H1 (cell line): ENCODE measurements around the gene FOXD2. TPM values are rescaled to one million over a fixed set of nuclear protein-coding genes. Genes with fewer than 3 reads are reported as not detected.

ENCODE experiments used
- CTCF ChIA-PET: fragments of 300-600 bp; sonication (Branson Sonifier 250); formaldehyde crosslinking; loops from one replicate; lab custom pipeline; 2021; ENCODE audit not compliant: partially characterized antibody; lab: Charles Lee
- POLR2A ChIA-PET: fragments of 300-600 bp; sonication (Branson Sonifier 250); formaldehyde crosslinking; loops from one replicate; lab custom pipeline; 2021; ENCODE audit warnings: inconsistent platforms; ENCODE audit not compliant: partially characterized antibody; lab: Charles Lee
- DNase-seq, 2 experiments: peaks; one replicate each; pipeline versions ENCODE4 v3.0.0 to v3.0.0-alpha.2; 2010 to 2022; ENCODE audit warnings: low spot score in 2 of 2, low read depth in 1 of 2, mixed read lengths in 1 of 2
- FAIRE-seq: peaks from 2 replicates; lab custom pipeline; 2011; peaks lifted over from hg19 to GRCh38; lab: Jason Lieb, UNC
- H2AFZ ChIP-seq: 2 replicates; pipeline ENCODE4 v1.8.1; 2012; ENCODE audit warnings: low read length, inconsistent platforms
- H2AK5ac ChIP-seq: 2 replicates; pipeline ENCODE4 v1.6.1; 2013; ENCODE audit warnings: low read depth, low read length
- H2BK120ac ChIP-seq: replicated peaks from 2 replicates; pipeline ENCODE3; 2013; ENCODE audit warnings: low read depth, low read length, inconsistent platforms
- H2BK12ac ChIP-seq: 2 replicates; pipeline ENCODE4 v1.6.1; 2013; ENCODE audit warnings: low read depth, low read length
- H2BK15ac ChIP-seq: 2 replicates; pipeline ENCODE4 v1.6.1; 2013; ENCODE audit warnings: low read length
- H2BK20ac ChIP-seq: 2 replicates; pipeline ENCODE4 v1.6.1; 2013; ENCODE audit warnings: low read length
- H2BK5ac ChIP-seq: 2 replicates; pipeline ENCODE4 v1.6.1; 2013; ENCODE audit warnings: low read depth, low read length
- H3K14ac ChIP-seq: 2 replicates; pipeline ENCODE4 v1.6.1; 2013; ENCODE audit warnings: inconsistent platforms; ENCODE audit not compliant: insufficient read length
- H3K18ac ChIP-seq: 2 replicates; pipeline ENCODE4 v1.6.1; 2013; ENCODE audit warnings: low read length; ENCODE audit errors: extremely low read depth
- H3K23ac ChIP-seq: 2 replicates; pipeline ENCODE4 v1.6.1; 2013; ENCODE audit warnings: inconsistent platforms; ENCODE audit not compliant: insufficient read length
- H3K23me2 ChIP-seq: 2 replicates; pipeline ENCODE4 v1.6.1; 2013; ENCODE audit warnings: low read depth, low read length
- H3K27ac ChIP-seq: 2 replicates; pipeline ENCODE4 v1.6.1; 2011; ENCODE audit warnings: low read depth, low read length, inconsistent platforms
- H3K27me3 ChIP-seq, 4 experiments: replicated peaks in 1 of 4; 1 replicate in 1 of 4; 2 replicates in 3 of 4; pipeline versions ENCODE4 v1.6.1 to v1.8.1; 2011 to 2013; ENCODE audit warnings: low read length in 3 of 4, mild to moderate bottlenecking in 3 of 4, inconsistent platforms in 2 of 4, mixed read lengths in 2 of 4, moderate library complexity in 1 of 4; ENCODE audit not compliant: control insufficient read depth in 3 of 4, insufficient read depth in 3 of 4; ENCODE audit errors: extremely low read depth in 1 of 4
- H3K36me3 ChIP-seq, 4 experiments: 2 replicates each; pipeline versions ENCODE4 v1.6.1 to v1.8.1; 2011 to 2013; ENCODE audit warnings: mild to moderate bottlenecking in 4 of 4, low read length in 3 of 4, moderate library complexity in 2 of 4, control low read depth in 1 of 4, inconsistent platforms in 1 of 4; ENCODE audit not compliant: insufficient read depth in 4 of 4, control insufficient read depth in 2 of 4
- H3K4ac ChIP-seq: replicated peaks from 2 replicates; pipeline ENCODE3; 2013; ENCODE audit warnings: low read length, low read depth, mixed read lengths, inconsistent platforms; ENCODE audit not compliant: insufficient read length
- H3K4me1 ChIP-seq, 4 experiments: replicated peaks in 1 of 4; 1 replicate in 1 of 4; 2 replicates in 3 of 4; pipeline versions ENCODE4 v1.6.1 to v1.8.1; 2011 to 2013; ENCODE audit warnings: low read length in 3 of 4, inconsistent platforms in 2 of 4, mixed read lengths in 1 of 4; ENCODE audit not compliant: insufficient read depth in 4 of 4, control insufficient read depth in 3 of 4
- H3K4me2 ChIP-seq, 2 experiments: 2 replicates each; pipeline versions ENCODE4 v1.6.1 to v1.8.1; 2011 to 2013; ENCODE audit warnings: low read depth in 2 of 2, low read length in 2 of 2, control low read depth in 1 of 2, inconsistent platforms in 1 of 2, mild to moderate bottlenecking in 1 of 2; ENCODE audit not compliant: insufficient read depth in 1 of 2
- H3K4me3 ChIP-seq, 4 experiments: fragments of 200-600, 300-600 bp in 1 of 4; sonication (generic), shearing (Covaris generic), sonication (Bioruptor Twin) in 1 of 4; 2 replicates each; pipeline versions ENCODE4 v1.5.1 to v1.8.1; 2011 to 2016; ENCODE audit warnings: low read length in 4 of 4, low read depth in 3 of 4, control low read depth in 2 of 4, inconsistent platforms in 2 of 4, mild to moderate bottlenecking in 2 of 4, mixed read lengths in 1 of 4, moderate library complexity in 1 of 4; ENCODE audit not compliant: insufficient read depth in 2 of 4; ENCODE audit errors: extremely low read depth in 1 of 4
- H3K56ac ChIP-seq: replicated peaks from 2 replicates; pipeline ENCODE3; 2013; ENCODE audit warnings: low read depth, mild to moderate bottlenecking, mixed read lengths, low read length, inconsistent platforms; ENCODE audit not compliant: insufficient read length
- H3K79me1 ChIP-seq: 2 replicates; pipeline ENCODE4 v1.6.1; 2013; ENCODE audit warnings: low read depth, low read length, control low read depth
- H3K79me2 ChIP-seq, 2 experiments: 2 replicates each; pipeline versions ENCODE4 v1.6.1 to v1.8.1; 2012 to 2013; ENCODE audit warnings: low read length in 2 of 2, mild to moderate bottlenecking in 2 of 2, inconsistent platforms in 1 of 2; ENCODE audit not compliant: insufficient read depth in 2 of 2, control insufficient read depth in 1 of 2
- H3K9ac ChIP-seq, 4 experiments: replicated peaks in 1 of 4; 1 replicate in 1 of 4; 2 replicates in 3 of 4; pipeline versions ENCODE4 v1.6.1 to v1.8.1; 2011 to 2013; ENCODE audit warnings: low read depth in 3 of 4, low read length in 3 of 4, control low read depth in 2 of 4, mild to moderate bottlenecking in 2 of 4, moderate library complexity in 2 of 4, inconsistent platforms in 1 of 4; ENCODE audit errors: extremely low read depth in 1 of 4
- H3K9me3 ChIP-seq, 2 experiments: 2 replicates each; pipeline versions ENCODE4 v1.6.1 to v1.8.1; 2012 to 2013; ENCODE audit warnings: mild to moderate bottlenecking in 2 of 2, moderate library complexity in 2 of 2, control low read depth in 1 of 2, inconsistent platforms in 1 of 2, low read depth in 1 of 2, low read length in 1 of 2, mixed read lengths in 1 of 2; ENCODE audit not compliant: insufficient read depth in 2 of 2
- H4K20me1 ChIP-seq, 2 experiments: replicated peaks in 1 of 2; 2 replicates each; pipeline versions ENCODE3 to v1.8.1; 2011 to 2013; ENCODE audit warnings: inconsistent platforms in 2 of 2, low read length in 2 of 2, mild to moderate bottlenecking in 1 of 2; ENCODE audit not compliant: insufficient read depth in 2 of 2, control insufficient read depth in 1 of 2
- H4K5ac ChIP-seq: 2 replicates; pipeline ENCODE4 v1.6.1; 2013; ENCODE audit warnings: low read length, low read depth, mixed read lengths, inconsistent platforms; ENCODE audit not compliant: insufficient read length
- H4K8ac ChIP-seq: 2 replicates; pipeline ENCODE4 v1.8.0; 2013; ENCODE audit warnings: mild to moderate bottlenecking, moderate library complexity, low read length, inconsistent platforms; ENCODE audit not compliant: insufficient read depth; ENCODE audit errors: extremely low read depth
- H4K91ac ChIP-seq: replicated peaks from 2 replicates; pipeline ENCODE3; 2013; ENCODE audit warnings: low read length, mixed read lengths, inconsistent platforms; ENCODE audit not compliant: insufficient read length
- ATF3 ChIP-seq: IDR thresholded peaks from 2 replicates; pipeline ENCODE4 v1.6.1; 2011; ENCODE audit warnings: low read depth, mild to moderate bottlenecking, low read length; ENCODE audit not compliant: insufficient read depth
- BRCA1 ChIP-seq: IDR thresholded peaks from 2 replicates; pipeline ENCODE4 v1.6.1; 2012; ENCODE audit warnings: low read depth, low read length, improper control_type of control experiment
- E2F6 ChIP-seq: IDR thresholded peaks from 2 replicates; pipeline ENCODE4 v1.6.1; 2012; ENCODE audit warnings: inconsistent platforms
- KDM4A ChIP-seq: IDR thresholded peaks from one replicate; pipeline ENCODE4 v1.7.1; 2012; ENCODE audit warnings: low read depth, mild to moderate bottlenecking, moderate library complexity, low read length, inconsistent platforms; ENCODE audit not compliant: severe bottlenecking
- NANOG ChIP-seq: IDR thresholded peaks from 2 replicates; pipeline ENCODE4 v1.6.1; 2011; ENCODE audit warnings: low read length, low read depth, mild to moderate bottlenecking, inconsistent platforms; ENCODE audit not compliant: insufficient read depth, poor library complexity, severe bottlenecking
- SIN3A ChIP-seq, 2 experiments: IDR thresholded peaks in 1 of 2; conservative IDR thresholded peaks in 1 of 2; 2 replicates each; pipeline ENCODE4 v1.6.1; 2011 to 2012; ENCODE audit warnings: low read length in 2 of 2, improper control_type of control experiment in 1 of 2, low read depth in 1 of 2, mild to moderate bottlenecking in 1 of 2
- SIX5 ChIP-seq: IDR thresholded peaks from 2 replicates; pipeline ENCODE4 v1.6.1; 2011; ENCODE audit warnings: mild to moderate bottlenecking, low read depth, low read length
- TEAD4 ChIP-seq: IDR thresholded peaks from 2 replicates; pipeline ENCODE4 v1.6.1; 2012; ENCODE audit warnings: low read depth, low read length, inconsistent platforms, mixed read lengths
- WGBS, 2 experiments: shearing (Covaris generic) in 1 of 2; methylation state at CpG; one replicate each; pipeline versions ENCODE4 v1.1.6 to v1.1.7; 2013 to 2015; ENCODE audit warnings: low lambda C conversion rate in 2 of 2, mixed read lengths in 2 of 2, inconsistent platforms in 1 of 2, low coverage in 1 of 2, missing lambda C conversion rate in 1 of 2; ENCODE audit not compliant: insufficient replicate concordance in 2 of 2, insufficient coverage in 1 of 2, insufficient read length in 1 of 2; ENCODE audit errors: extremely low coverage in 1 of 2, missing lambda C conversion rate in 1 of 2; 5-methylcytosine and 5-hydroxymethylcytosine counted together
- polyA plus RNA-seq, 7 experiments: library from polyadenylated mRNA; depleted of rRNA in 3 of 7; stranded (reverse) in 5 of 7; unstranded in 2 of 7; fragments of >200 nt in 5 of 7; fragments of 200-250 nt in 2 of 7; gene quantifications; 1 replicate in 5 of 7; 2 replicates in 1 of 7; 4 replicates in 1 of 7; pipeline versions ENCODE4 v1.2.1 to v1.2.3, GENCODE V29; 2011 to 2013; ENCODE audit warnings: missing spikeins in 2 of 7, mixed read lengths in 2 of 7
- total RNA-seq: library from RNA; stranded (reverse); fragmentation: NEBNext Ultra II Directional; extraction: Animal tissue kit (Norgen Biotek cat#: 25700); gene quantifications from 2 replicates; pipeline ENCODE4 v1.2.1, GENCODE V29; 2021

Gene FOXD2
- total and polyA plus RNA-seq, 2 of the 8 experiments (the other 6 are each of a cell fraction or from before 2014, with no cell fraction given) = not detected

DNA sequence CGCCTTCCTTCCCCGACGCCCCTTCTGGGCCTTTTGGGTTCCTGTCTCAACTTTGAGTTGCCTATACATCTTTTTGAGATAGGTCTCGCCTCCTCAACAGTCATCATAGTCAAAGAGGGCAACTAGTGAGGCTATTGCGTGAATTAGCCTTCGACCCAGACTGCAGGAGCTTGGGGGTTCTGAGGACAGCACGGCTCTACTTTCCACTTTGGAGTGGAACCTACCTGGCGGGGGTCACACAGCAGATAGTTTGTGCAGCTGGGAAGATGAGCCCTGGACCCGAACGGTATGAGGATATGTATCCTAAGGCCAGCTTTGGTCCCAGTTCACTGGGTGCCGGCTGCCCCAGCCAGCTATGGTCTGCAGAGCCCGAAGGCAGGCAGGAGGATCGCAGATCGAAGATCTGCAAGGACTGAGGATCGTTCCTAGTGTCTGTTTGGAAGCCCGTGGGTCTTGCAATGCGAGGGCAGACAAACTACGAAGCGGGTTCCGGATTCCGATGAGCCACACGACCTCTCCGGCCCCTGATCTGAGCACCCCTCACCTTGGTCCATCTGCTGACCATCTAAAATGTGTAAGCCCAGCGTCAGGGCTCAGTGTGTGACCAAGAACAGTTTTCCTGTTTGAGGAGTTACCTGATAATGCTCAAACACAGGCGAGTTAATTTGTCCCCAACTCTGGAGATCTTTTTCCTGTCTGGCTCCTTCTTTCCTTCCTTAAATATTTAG, 8.1 kb downstream of the FOXD2 start:
- FAIRE-seq (no peak), DNase-seq (no peak)
- peaks cover 95 to 100% (median 98%) of the 10 kb centered on the region in 4 experiments for H3K27me3 ChIP-seq
- H3K9me3 ChIP-seq = 0 out of 4 replicates have a peak, but pooled peaks cover 0 to 5% of the 10 kb centered on the region in 2 experiments
- H3K79me2 ChIP-seq = no peaks in the 10 kb centered on the region
- H4K20me1 ChIP-seq = peaks cover 12 to 23% of the 10 kb centered on the region in 2 experiments
- CTCF ChIA-PET = interaction anchor here (0.8 to 1.4 kb wide), 5 partner anchors 10 to 264 kb away, joined by 3 to 8 read pairs (median 4); no protein-coding TSS in a partner anchor
- 11% methylated on average over 22 of the region's 25 CpGs; no CpG with 5 or more reads in 1 of the 2 experiments for WGBS, 2 experiments
- no peak overlapping the region for H2AFZ ChIP-seq
- H3K4me3 ChIP-seq = peak overlapping the region in 1 of 4 experiments; percentile 46; a peak in 2 of 8 replicates
- no peak overlapping the region for H4K91ac ChIP-seq
- no peaks in the 10 kb centered on the region for H3K36me3 ChIP-seq
- POLR2A ChIA-PET = interaction anchor here (1.0 to 1.2 kb wide), 2 partner anchors 14 to 18 kb away, joined by 3 to 4 read pairs; no protein-coding TSS in a partner anchor
- H3K79me1 ChIP-seq = no peaks in the 10 kb centered on the region
- H3K23me2 ChIP-seq = peaks cover 6% of the 10 kb centered on the region; the same call in 1 of the 2 replicates
- no peak overlapping the region for H4K8ac ChIP-seq
- no peak overlapping the region for H3K56ac ChIP-seq
- no peak overlapping the region for H3K23ac ChIP-seq
- no peak overlapping the region for H2BK20ac ChIP-seq
- no peak overlapping the region for H3K14ac ChIP-seq
- peak overlapping the region; percentile 64 to 70 for H3K4me2 ChIP-seq
- no peak overlapping the region for H2BK5ac ChIP-seq
- H2AK5ac ChIP-seq = no peak overlapping the region
- no peak overlapping the region for H3K4ac ChIP-seq
- H2BK120ac ChIP-seq = no peak overlapping the region
- peak overlapping the region; percentile 35; the same call in 1 of the 2 replicates for H2BK12ac ChIP-seq
- H3K18ac ChIP-seq = peak overlapping the region; percentile 26
- H4K5ac ChIP-seq = no peak overlapping the region
- no peak overlapping the region for H3K9ac ChIP-seq
- H2BK15ac ChIP-seq = no peak overlapping the region
- H3K27ac ChIP-seq = no peak overlapping the region
- H3K4me1 ChIP-seq = peaks cover 10 to 36% (median 20%) of the 10 kb centered on the region in 4 experiments
- TF ChIP-seq E2F6 = no peak
- TF ChIP-seq KDM4A = no peak
- TF ChIP-seq NANOG = no peak
- no peak for TF ChIP-seq SIX5
- TF ChIP-seq BRCA1 = no peak
- TF ChIP-seq SIN3A (conservative IDR thresholded peaks at IDR 0.05 in 1 of 2, IDR thresholded peaks at IDR 0.05 in 1 of 2; ENCODE audit: low read depth in 1 of 2, low read length in 2 of 2) = no peak
- TF ChIP-seq ATF3 = no peak
- no peak for TF ChIP-seq TEAD4
